H1 (cell line): Measurements from ENCODE around the gene EVPL. TPM values are rescaled to one million over a fixed set of nuclear protein-coding genes. Genes with fewer than 3 reads are reported as not detected.

Experiments
- CHD7 ChIP-seq: fragments of 300-600 bp; sonication (generic); IDR thresholded peaks from 2 replicates; pipeline ENCODE4 v1.7.1; 2012; ENCODE audit warnings: low read length, moderate library complexity, mild to moderate bottlenecking, inconsistent platforms; ENCODE audit not compliant: insufficient replicate concordance
- EGR1 ChIP-seq: IDR thresholded peaks from 2 replicates; pipeline ENCODE4 v1.6.1; 2011; ENCODE audit warnings: low read depth, low read length, borderline replicate concordance
- HDAC6 ChIP-seq: IDR thresholded peaks from one replicate; pipeline ENCODE4 v1.7.1; 2012; ENCODE audit warnings: low read depth, mild to moderate bottlenecking, inconsistent platforms, low read length, moderate library complexity
- RFX5 ChIP-seq: IDR thresholded peaks from 2 replicates; pipeline ENCODE4 v1.6.1; 2011; ENCODE audit warnings: low read depth, low read length, improper control_type of control experiment, borderline replicate concordance
- SIRT6 ChIP-seq: IDR thresholded peaks from one replicate; pipeline ENCODE4 v1.7.1; 2012; ENCODE audit warnings: low read length, inconsistent platforms
- polyA plus RNA-seq, 7 experiments: library from polyadenylated mRNA; depleted of rRNA in 3 of 7; stranded (reverse) in 5 of 7; unstranded in 2 of 7; fragments of >200 nt in 5 of 7; fragments of 200-250 nt in 2 of 7; gene quantifications; 1 replicate in 5 of 7; 2 replicates in 1 of 7; 4 replicates in 1 of 7; pipeline versions ENCODE4 v1.2.1 to v1.2.3, GENCODE V29; 2011 to 2013; ENCODE audit warnings: missing spikeins in 2 of 7, mixed read lengths in 2 of 7
- total RNA-seq: library from RNA; stranded (reverse); fragmentation: NEBNext Ultra II Directional; extraction: Animal tissue kit (Norgen Biotek cat#: 25700); gene quantifications from 2 replicates; pipeline ENCODE4 v1.2.1, GENCODE V29; 2021

EVPL gene
- total and polyA plus RNA-seq, 2 of the 8 experiments (the other 6 are each of a cell fraction or from before 2014, with no cell fraction given): 0.20 to 0.99 TPM

GRCh38 chr17:76007131-76007849 is 19.8 kb downstream of the EVPL start (continued):
- no peak for TF ChIP-seq CHD7
- no peak for TF ChIP-seq SIRT6
- no peak for TF ChIP-seq EGR1
- no peak for TF ChIP-seq HDAC6
- no peak for TF ChIP-seq RFX5
